IMR-90 (cell line): Measurements from ENCODE around the gene CACNG5. TPM values are rescaled to one million over a fixed set of nuclear protein-coding genes. Genes with fewer than 3 reads are reported as not detected.

Source experiments
- ATAC-seq: fragments of 200-7000 bp; cut with Tn5 transposase; 2 replicates; pipeline ENCODE4 v1.9.1; 2020; ENCODE audit warnings: low read depth, mild to moderate bottlenecking, moderate library complexity
- BruUV-seq: library from RNA; stranded (reverse); fragments of 400-500 nt; replicated peaks from 2 replicates; lab custom pipeline; 2021; lab: Mats Ljungman, UMichigan
- CTCF ChIA-PET: fragments of 300-600 bp; formaldehyde crosslinking; extraction: SDS; loops from one replicate; lab custom pipeline; 2021; ENCODE audit warnings: antibody characterized with exemption; lab: Yijun Ruan, JAX
- POLR2A ChIA-PET: fragments of 300-600 bp; sonication (Branson Sonifier 250); formaldehyde crosslinking; loops from one replicate; lab custom pipeline; 2022; ENCODE audit warnings: antibody characterized with exemption; ENCODE audit not compliant: unreplicated experiment; lab: Charles Lee
- DNase-seq: peaks from one replicate; pipeline ENCODE4 v3.0.0; 2013
- H2AFZ ChIP-seq: replicated peaks from 2 replicates; pipeline ENCODE3; 2013; ENCODE audit warnings: low read length, mild to moderate bottlenecking; ENCODE audit not compliant: poor library complexity
- H2AK5ac ChIP-seq: 2 replicates; pipeline ENCODE4 v1.6.1; 2013; ENCODE audit warnings: low read depth, low read length, inconsistent platforms
- H2AK9ac ChIP-seq: replicated peaks from 2 replicates; pipeline ENCODE3; 2013; ENCODE audit warnings: mild to moderate bottlenecking, low read depth, low read length, moderate library complexity; ENCODE audit not compliant: poor library complexity
- H2BK120ac ChIP-seq: 2 replicates; pipeline ENCODE4 v1.6.1; 2013; ENCODE audit warnings: low read depth, low read length, inconsistent platforms
- H2BK15ac ChIP-seq: 3 replicates; pipeline ENCODE4 v1.6.1; 2013; ENCODE audit warnings: low read depth, low read length, inconsistent platforms
- H2BK20ac ChIP-seq: 2 replicates; pipeline ENCODE4 v1.6.1; 2013; ENCODE audit warnings: low read depth, mild to moderate bottlenecking, inconsistent platforms, low read length, moderate library complexity
- H2BK5ac ChIP-seq: 2 replicates; pipeline ENCODE4 v1.6.1; 2013; ENCODE audit warnings: mild to moderate bottlenecking, low read depth, low read length, inconsistent platforms; ENCODE audit not compliant: poor library complexity, severe bottlenecking
- H3K14ac ChIP-seq: replicated peaks from 2 replicates; pipeline ENCODE4 v1.6.1; 2013; ENCODE audit warnings: low read depth, low read length, inconsistent platforms
- H3K18ac ChIP-seq: 2 replicates; pipeline ENCODE4 v1.6.1; 2013; ENCODE audit warnings: low read depth, low read length, control low read depth
- H3K23ac ChIP-seq: 2 replicates; pipeline ENCODE4 v1.6.1; 2013; ENCODE audit warnings: low read depth, low read length, inconsistent platforms
- H3K27ac ChIP-seq: 2 replicates; pipeline ENCODE4 v1.5.1; 2013; ENCODE audit warnings: mild to moderate bottlenecking, control low read depth, low read length; ENCODE audit not compliant: insufficient read depth
- H3K27me3 ChIP-seq: 2 replicates; pipeline ENCODE4 v1.6.1; 2013; ENCODE audit warnings: low read length; ENCODE audit not compliant: control insufficient read depth, insufficient read depth
- H3K36me3 ChIP-seq: 2 replicates; pipeline ENCODE4 v1.6.1; 2013; ENCODE audit warnings: low read length, mixed read lengths; ENCODE audit not compliant: control insufficient read depth, insufficient read depth
- H3K4ac ChIP-seq: 2 replicates; pipeline ENCODE4 v1.6.1; 2013; ENCODE audit warnings: low read depth, low read length, inconsistent platforms
- H3K4me1 ChIP-seq: 2 replicates; pipeline ENCODE4 v1.6.1; 2013; ENCODE audit warnings: low read length, mixed read lengths; ENCODE audit not compliant: control insufficient read depth, insufficient read depth
- H3K4me2 ChIP-seq: 2 replicates; pipeline ENCODE4 v1.6.1; 2013; ENCODE audit warnings: low read depth, mild to moderate bottlenecking, control low read depth, low read length, moderate library complexity
- H3K4me3 ChIP-seq: 2 replicates; pipeline ENCODE4 v1.5.1; 2013; ENCODE audit warnings: low read depth, mild to moderate bottlenecking, control low read depth, low read length, moderate library complexity; ENCODE audit not compliant: insufficient read depth
- H3K56ac ChIP-seq: 2 replicates; pipeline ENCODE4 v1.6.1; 2013; ENCODE audit warnings: low read length, inconsistent platforms; ENCODE audit not compliant: insufficient read depth; ENCODE audit errors: extremely low read depth
- H3K79me1 ChIP-seq, 2 experiments: 2 replicates each; pipeline ENCODE4 v1.6.1; 2013; ENCODE audit warnings: low read length in 2 of 2, inconsistent platforms in 1 of 2, low read depth in 1 of 2
- H3K9ac ChIP-seq: 2 replicates; pipeline ENCODE4 v1.6.1; 2013; ENCODE audit warnings: low read depth, low read length, control low read depth
- H3K9me1 ChIP-seq: 2 replicates; pipeline ENCODE4 v1.6.1; 2013; ENCODE audit warnings: low read length, inconsistent platforms; ENCODE audit not compliant: insufficient read depth
- H3K9me3 ChIP-seq: 2 replicates; pipeline ENCODE4 v1.6.1; 2013; ENCODE audit warnings: low read length; ENCODE audit not compliant: control insufficient read depth, insufficient read depth
- H4K20me1 ChIP-seq: 2 replicates; pipeline ENCODE4 v1.6.1; 2013; ENCODE audit warnings: low read length, inconsistent platforms; ENCODE audit not compliant: insufficient read depth
- H4K5ac ChIP-seq: 2 replicates; pipeline ENCODE4 v1.6.1; 2013; ENCODE audit warnings: mild to moderate bottlenecking, low read depth, low read length, control low read depth
- H4K8ac ChIP-seq, 2 experiments: 2 replicates each; pipeline ENCODE4 v1.6.1; 2013; ENCODE audit warnings: low read depth in 2 of 2, low read length in 2 of 2, control low read depth in 1 of 2, inconsistent platforms in 1 of 2
- H4K91ac ChIP-seq: 2 replicates; pipeline ENCODE4 v1.6.1; 2013; ENCODE audit warnings: low read depth, low read length, inconsistent platforms; ENCODE audit not compliant: insufficient read depth
- BHLHE40 ChIP-seq: fragments of 150-350 bp; IDR thresholded peaks from 2 replicates; pipeline ENCODE4 v1.6.1; 2016; ENCODE audit warnings: mild to moderate bottlenecking, low read depth, low read length
- CEBPB ChIP-seq: IDR thresholded peaks from 2 replicates; pipeline ENCODE4 v1.6.1; 2012; ENCODE audit warnings: low read depth, low read length, improper control_type of control experiment
- CHD1 ChIP-seq: IDR thresholded peaks from 2 replicates; pipeline ENCODE4 v1.6.1; 2012; ENCODE audit warnings: low read depth, low read length, improper control_type of control experiment
- CTCF ChIP-seq: conservative IDR thresholded peaks from 2 replicates; pipeline ENCODE4 v1.5.1; 2012; ENCODE audit warnings: mild to moderate bottlenecking, low read depth, low read length, improper control_type of control experiment
- FOS ChIP-seq: fragments of 150-350 bp; IDR thresholded peaks from 2 replicates; pipeline ENCODE4 v1.6.1; 2016; ENCODE audit warnings: low read depth, low read length
- MAFK ChIP-seq: IDR thresholded peaks from 2 replicates; pipeline ENCODE4 v1.6.1; 2012; ENCODE audit warnings: low read depth, low read length, improper control_type of control experiment
- MAZ ChIP-seq: IDR thresholded peaks from 2 replicates; pipeline ENCODE4 v1.6.1; 2012; ENCODE audit warnings: low read depth, mild to moderate bottlenecking, low read length, improper control_type of control experiment, moderate library complexity, borderline replicate concordance
- MXI1 ChIP-seq: IDR thresholded peaks from 2 replicates; pipeline ENCODE4 v1.6.1; 2012; ENCODE audit warnings: low read depth, mild to moderate bottlenecking, low read length, moderate library complexity, borderline replicate concordance
- NFE2L2 ChIP-seq: fragments of 150-350 bp; IDR thresholded peaks from 2 replicates; pipeline ENCODE4 v1.6.1; 2016; ENCODE audit warnings: low read depth, mild to moderate bottlenecking, low read length
- RAD21 ChIP-seq: IDR thresholded peaks from 2 replicates; pipeline ENCODE4 v1.6.1; 2012; ENCODE audit warnings: low read length, improper control_type of control experiment
- RFX5 ChIP-seq: IDR thresholded peaks from 2 replicates; pipeline ENCODE4 v1.8.0; 2012; ENCODE audit warnings: low read depth, mild to moderate bottlenecking, low read length, moderate library complexity
- SMC3 ChIP-seq: fragments of 150-350 bp; IDR thresholded peaks from 2 replicates; pipeline ENCODE4 v1.6.1; 2016; ENCODE audit warnings: low read depth, mild to moderate bottlenecking, antibody characterized with exemption, low read length, moderate library complexity
- USF2 ChIP-seq: fragments of 150-350 bp; IDR thresholded peaks from 2 replicates; pipeline ENCODE4 v1.6.1; 2017; ENCODE audit warnings: mild to moderate bottlenecking, antibody characterized with exemption, low read length, low read depth
- WGBS, 2 experiments: methylation state at CpG; one replicate each; pipeline versions ENCODE4 v1.1.5 to v1.1.7; 2013; ENCODE audit warnings: missing lambda C conversion rate in 2 of 2; ENCODE audit not compliant: insufficient read length in 1 of 2; ENCODE audit errors: extremely low coverage in 2 of 2; 5-methylcytosine and 5-hydroxymethylcytosine counted together
- dilution Hi-C: fragments of 300-500 bp; cut with HindIII; formaldehyde crosslinking; loops from one replicate; pipeline ENCODE4 v1.14.3; 2018; ENCODE audit warnings: low sequenced_read_pairs; ENCODE audit not compliant: unreplicated experiment
- in situ Hi-C: fragments of 300-500 bp; cut with MboI; formaldehyde crosslinking; loops from 3 replicates; pipeline ENCODE4 v1.14.3; 2019; ENCODE audit warnings: low sequenced_read_pairs, inconsistent platforms, mixed read lengths
- intact Hi-C: fragments of 100-400 bp; cut with micrococcal nuclease; formaldehyde crosslinking; loops from 2 replicates; pipeline ENCODE4 v1.10.0; 2022
- polyA plus RNA-seq, 3 experiments: library from polyadenylated mRNA; depleted of rRNA; stranded (reverse); fragments of >200 nt; gene quantifications; 2 replicates each; pipeline ENCODE4 v1.2.3, GENCODE V29; 2012; ENCODE audit warnings: low replicate concordance in 1 of 3
- total RNA-seq: library from RNA; depleted of rRNA; stranded (reverse); fragments of >200 nt; gene quantifications from 2 replicates; pipeline ENCODE4 v1.2.3, GENCODE V29; 2012
- TF ChIP-seq, protein P1 (sequence below): fragments of 150-350 bp; IDR thresholded peaks from 2 replicates; pipeline ENCODE4 v1.6.1; 2016; ENCODE audit warnings: low read depth, mild to moderate bottlenecking, low read length, moderate library complexity, borderline replicate concordance

CACNG5 gene
- total and polyA plus RNA-seq, 2 of the 4 experiments (the other 2 are of a cell fraction), result not detected

- no peaks in the 10 kb centered on the region for H3K9me3 ChIP-seq
- no peak overlapping the region for H3K23ac ChIP-seq
- ChIA-PET CTCF (no interaction called here), POLR2A (no interaction called here)
- no peak overlapping the region for H3K56ac ChIP-seq
- no peak overlapping the region for H2BK20ac ChIP-seq
- no peak overlapping the region for H3K4me2 ChIP-seq
- H2AK5ac ChIP-seq, result no peak overlapping the region
- no peaks in the 10 kb centered on the region for H3K27me3 ChIP-seq
- DNase-seq, result no peak
- H2AFZ ChIP-seq, result no peak overlapping the region
- H3K36me3 ChIP-seq, result peaks cover 59% of the 10 kb centered on the region
- no peak overlapping the region for H3K27ac ChIP-seq
- dilution Hi-C loops (no loop called here), in situ Hi-C loops (no loop called here), intact Hi-C loops (no loop called here)
- no peak overlapping the region for H2BK5ac ChIP-seq
- peak overlapping the region; percentile 15 for H2AK9ac ChIP-seq
- no peak overlapping the region for H4K91ac ChIP-seq
- no peak overlapping the region for H3K4me3 ChIP-seq
- no TSS peak for BruUV-seq
- TF ChIP-seq MAFK, result no peak
- no peak for TF ChIP-seq CEBPB
- TF ChIP-seq CHD1, result no peak
- no peak for TF ChIP-seq MXI1
- TF ChIP-seq FOS, result no peak
- no peak for TF ChIP-seq RAD21
- TF ChIP-seq, protein P1, sequence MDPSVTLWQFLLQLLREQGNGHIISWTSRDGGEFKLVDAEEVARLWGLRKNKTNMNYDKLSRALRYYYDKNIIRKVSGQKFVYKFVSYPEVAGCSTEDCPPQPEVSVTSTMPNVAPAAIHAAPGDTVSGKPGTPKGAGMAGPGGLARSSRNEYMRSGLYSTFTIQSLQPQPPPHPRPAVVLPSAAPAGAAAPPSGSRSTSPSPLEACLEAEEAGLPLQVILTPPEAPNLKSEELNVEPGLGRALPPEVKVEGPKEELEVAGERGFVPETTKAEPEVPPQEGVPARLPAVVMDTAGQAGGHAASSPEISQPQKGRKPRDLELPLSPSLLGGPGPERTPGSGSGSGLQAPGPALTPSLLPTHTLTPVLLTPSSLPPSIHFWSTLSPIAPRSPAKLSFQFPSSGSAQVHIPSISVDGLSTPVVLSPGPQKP, result no peak
- TF ChIP-seq SMC3, result no peak
- no peak for TF ChIP-seq CTCF
- TF ChIP-seq BHLHE40, result no peak
- TF ChIP-seq USF2, result no peak
- TF ChIP-seq NFE2L2, result no peak
- no peak for TF ChIP-seq MAZ
- no peak for TF ChIP-seq RFX5
- H3K18ac ChIP-seq, result no peak overlapping the region
- H3K9ac ChIP-seq, result no peak overlapping the region
- H3K14ac ChIP-seq, result no peak overlapping the region
- H4K5ac ChIP-seq, result no peak overlapping the region
- no peak overlapping the region for H2BK15ac ChIP-seq
- no peak for ATAC-seq
- H2BK120ac ChIP-seq, result no peak overlapping the region
- H3K4ac ChIP-seq, result no peak overlapping the region
- H3K9me1 ChIP-seq, result peaks cover 4% of the 10 kb centered on the region; the same call in 1 of the 2 replicates
- H3K4me1 ChIP-seq, result no peaks in the 10 kb centered on the region; the same call in none of the 2 replicates
- H3K79me1 ChIP-seq, result peaks cover 0 to 3% of the 10 kb centered on the region in 2 experiments; a peak in 1 of 4 replicates
- H4K8ac ChIP-seq, result no peak overlapping the region
- no peaks in the 10 kb centered on the region; the same call in 1 of the 2 replicates for H4K20me1 ChIP-seq
- 85% methylated on average over 15 of the region's 15 CpGs; no CpG with 5 or more reads in 1 of the 2 experiments for WGBS, 2 experiments
Measured at GRCh38 chr17:66791347-66791746, 43.6 kb upstream of the CACNG5 start.
